Measurements from ENCODE around the gene NEU4. TPM values are rescaled to one million over a fixed set of nuclear protein-coding genes. Genes with fewer than 3 reads are reported as not detected.
A peak's percentile ranks its signal among the peaks of the same experiment; 100 is the strongest.

Gene NEU4
- total and polyA plus RNA-seq, 8 donors, result 0.31 to 0.42 TPM; not detected in 6

DNA sequence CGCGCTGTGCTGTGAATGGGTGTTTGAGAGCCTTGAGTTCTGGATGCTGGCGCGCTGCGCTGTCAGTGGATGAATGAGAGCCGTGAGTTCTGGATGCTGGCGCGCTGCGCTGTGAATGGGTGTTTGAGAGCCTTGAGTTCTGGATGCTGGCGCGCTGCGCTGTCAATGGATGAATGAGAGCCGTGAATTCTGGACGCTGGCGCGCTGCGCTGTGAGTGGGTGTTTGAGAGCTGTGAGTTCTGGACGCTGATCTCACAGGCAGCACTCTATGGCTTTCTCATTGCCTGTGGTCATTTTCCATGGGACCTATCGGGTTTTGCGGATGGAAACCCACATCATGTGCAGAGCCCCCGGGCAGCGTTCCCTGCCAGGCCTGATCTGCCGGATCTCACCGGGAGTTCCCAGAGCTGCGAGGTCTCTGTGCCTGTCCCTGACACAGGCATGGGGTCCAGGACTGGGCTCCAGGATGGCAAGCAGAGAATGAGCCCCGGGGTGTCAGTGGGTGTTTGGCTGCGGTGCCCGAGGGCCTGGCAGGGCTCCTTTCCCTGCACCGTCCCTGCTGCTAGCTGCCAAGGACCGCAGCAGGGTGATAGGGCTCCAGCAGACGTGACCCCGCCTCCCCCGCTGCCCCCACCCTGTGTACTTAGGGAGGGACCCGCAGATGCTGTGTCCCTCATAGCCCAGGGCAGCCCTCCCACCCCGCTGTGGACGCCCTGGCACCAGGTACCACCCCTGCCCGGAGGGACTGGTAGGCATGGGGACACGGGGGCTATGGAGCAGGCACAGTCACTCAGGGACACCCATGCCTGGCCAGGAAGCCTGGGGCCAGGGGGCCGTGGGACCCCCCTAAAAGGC is 40.0 kb downstream of the NEU4 start:
- 78 to 85% methylated on average over 39 of the region's 39 CpGs for WGBS, 2 donors
- Histone ChIP-seq H3K9me3 (no peaks in the 10 kb centered on the region), H3K4me3 (no peak overlapping the region), H3K36me3 (no peaks in the 10 kb centered on the region), H3K27me3 (no peaks in the 10 kb centered on the region), H3K27ac (no peak overlapping the region), H3K4me1 (peaks cover 0 to 7% (median 0%) of the 10 kb centered on the region in 3 donors)
- no peak for FAIRE-seq
- ATAC-seq, result no peak
- intact Hi-C loops (cut with DNase I), result no loop called here
- TF ChIP-seq, protein P1, sequence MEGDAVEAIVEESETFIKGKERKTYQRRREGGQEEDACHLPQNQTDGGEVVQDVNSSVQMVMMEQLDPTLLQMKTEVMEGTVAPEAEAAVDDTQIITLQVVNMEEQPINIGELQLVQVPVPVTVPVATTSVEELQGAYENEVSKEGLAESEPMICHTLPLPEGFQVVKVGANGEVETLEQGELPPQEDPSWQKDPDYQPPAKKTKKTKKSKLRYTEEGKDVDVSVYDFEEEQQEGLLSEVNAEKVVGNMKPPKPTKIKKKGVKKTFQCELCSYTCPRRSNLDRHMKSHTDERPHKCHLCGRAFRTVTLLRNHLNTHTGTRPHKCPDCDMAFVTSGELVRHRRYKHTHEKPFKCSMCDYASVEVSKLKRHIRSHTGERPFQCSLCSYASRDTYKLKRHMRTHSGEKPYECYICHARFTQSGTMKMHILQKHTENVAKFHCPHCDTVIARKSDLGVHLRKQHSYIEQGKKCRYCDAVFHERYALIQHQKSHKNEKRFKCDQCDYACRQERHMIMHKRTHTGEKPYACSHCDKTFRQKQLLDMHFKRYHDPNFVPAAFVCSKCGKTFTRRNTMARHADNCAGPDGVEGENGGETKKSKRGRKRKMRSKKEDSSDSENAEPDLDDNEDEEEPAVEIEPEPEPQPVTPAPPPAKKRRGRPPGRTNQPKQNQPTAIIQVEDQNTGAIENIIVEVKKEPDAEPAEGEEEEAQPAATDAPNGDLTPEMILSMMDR (IDR thresholded peaks at IDR 0.05), result no peak
- DNase-seq, result peak in 1 of 6 donors; percentile 23

DNA sequence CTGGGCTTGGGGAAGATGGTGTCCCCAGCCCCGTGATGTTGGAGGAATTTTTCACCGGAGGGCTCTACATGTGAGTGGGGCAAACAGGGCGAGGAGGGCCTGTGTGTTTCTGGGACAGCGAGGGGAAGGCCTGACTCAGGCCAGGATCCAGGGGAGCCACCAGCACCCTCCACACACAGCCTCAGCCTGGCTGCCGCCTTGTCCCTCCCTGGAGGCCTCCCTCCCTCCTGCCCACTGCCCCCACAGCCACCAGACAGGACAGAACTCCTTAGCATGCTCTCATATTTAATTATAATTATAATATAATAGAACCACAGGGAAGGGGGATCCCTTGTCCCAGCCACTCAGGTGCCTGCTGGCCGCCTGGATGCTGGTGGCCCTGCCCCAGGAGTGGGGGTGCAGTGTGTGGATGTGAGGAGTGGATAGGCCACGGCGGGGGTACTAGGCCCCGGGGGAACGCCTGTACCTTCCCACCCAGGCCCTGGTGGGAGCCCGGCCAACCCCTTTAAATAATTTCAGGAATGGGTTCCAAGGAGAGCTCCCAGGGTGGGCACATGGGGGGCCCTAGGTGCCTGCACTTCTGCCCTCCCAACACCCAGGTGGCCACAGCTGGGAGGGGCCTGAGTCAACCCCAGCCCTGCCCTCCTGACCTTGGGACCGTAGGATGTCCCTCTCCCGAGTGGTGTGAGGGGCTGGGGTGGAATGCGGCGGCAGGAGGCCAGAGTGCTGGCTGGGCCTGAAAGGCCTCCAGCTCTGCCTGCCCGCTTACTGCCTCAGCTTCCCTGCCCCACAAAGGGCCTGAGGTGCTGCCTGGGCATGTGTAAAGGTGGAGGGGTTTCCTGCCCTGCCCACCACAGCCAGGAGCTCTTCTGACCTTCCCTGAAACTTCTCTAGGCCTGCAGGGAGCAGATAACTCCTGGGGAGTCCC is 40.9 kb downstream of the NEU4 start:
- TF ChIP-seq, protein P1 (IDR thresholded peaks at IDR 0.05), result no peak
- Histone ChIP-seq H3K36me3 (no peaks in the 10 kb centered on the region), H3K27ac (no peak overlapping the region), H3K27me3 (no peaks in the 10 kb centered on the region), H3K9me3 (no peaks in the 10 kb centered on the region), H3K4me3 (no peak overlapping the region), H3K4me1 (peaks cover 0 to under 1% (median 0%) of the 10 kb centered on the region in 3 donors)
- DNase-seq (peak in 2 of 6 donors; percentile 17 to 36), ATAC-seq (no peak), FAIRE-seq (no peak)
- 79 to 95% methylated on average over 16 of the region's 16 CpGs for WGBS, 2 donors
- intact Hi-C loops (cut with DNase I), result no loop called here

DNA sequence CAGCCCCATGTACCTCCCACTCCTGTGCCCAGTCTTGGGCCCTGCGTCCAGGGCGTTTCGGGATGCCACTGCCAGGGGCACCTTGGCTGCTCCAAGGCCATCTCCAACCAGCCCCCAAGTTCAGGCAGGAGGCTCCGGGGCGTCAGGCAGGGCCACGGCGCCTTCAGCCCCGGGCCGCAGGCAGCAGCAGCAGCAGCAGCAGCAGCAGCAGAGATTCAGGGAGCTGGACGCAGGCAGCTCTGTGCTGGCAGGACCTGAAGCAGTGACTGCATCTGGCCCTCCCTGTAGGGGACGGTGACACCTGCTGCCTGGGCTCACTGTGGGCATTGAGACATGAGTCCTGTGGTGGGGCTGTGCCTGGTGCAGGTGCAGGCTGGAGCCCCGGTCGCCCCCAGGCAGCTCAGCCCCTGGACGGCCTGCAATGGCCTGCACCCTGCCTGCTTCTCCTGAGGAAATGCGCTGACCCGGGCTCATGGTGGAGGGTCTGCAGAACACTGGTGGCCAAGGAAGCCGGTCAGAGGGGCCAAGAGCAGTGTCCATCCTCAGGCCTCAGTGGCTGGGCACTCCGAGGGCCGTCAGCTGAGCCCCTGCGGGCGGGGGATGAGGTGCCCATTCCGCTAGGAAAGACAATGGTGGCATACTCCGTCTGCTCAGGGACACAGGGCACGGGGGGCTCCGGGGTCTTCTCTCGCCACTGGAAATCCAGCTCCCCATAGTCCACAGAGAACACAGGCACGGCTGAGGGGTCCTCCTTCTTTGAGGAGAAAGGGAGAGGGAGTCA is 41.7 kb downstream of the NEU4 start:
- Histone ChIP-seq H3K4me3 (no peak overlapping the region), H3K27ac (no peak overlapping the region), H3K4me1 (no peaks in the 10 kb centered on the region), H3K36me3 (no peaks in the 10 kb centered on the region), H3K9me3 (no peaks in the 10 kb centered on the region), H3K27me3 (no peaks in the 10 kb centered on the region)
- FAIRE-seq (no peak), DNase-seq (peak in 2 of 6 donors; percentile 24 to 61), ATAC-seq (no peak)
- WGBS, 2 donors, result 85 to 88% methylated on average over 27 of the region's 27 CpGs
- TF ChIP-seq, protein P1 (IDR thresholded peaks at IDR 0.05), result no peak
- intact Hi-C loops (cut with DNase I), result no loop called here

DNA sequence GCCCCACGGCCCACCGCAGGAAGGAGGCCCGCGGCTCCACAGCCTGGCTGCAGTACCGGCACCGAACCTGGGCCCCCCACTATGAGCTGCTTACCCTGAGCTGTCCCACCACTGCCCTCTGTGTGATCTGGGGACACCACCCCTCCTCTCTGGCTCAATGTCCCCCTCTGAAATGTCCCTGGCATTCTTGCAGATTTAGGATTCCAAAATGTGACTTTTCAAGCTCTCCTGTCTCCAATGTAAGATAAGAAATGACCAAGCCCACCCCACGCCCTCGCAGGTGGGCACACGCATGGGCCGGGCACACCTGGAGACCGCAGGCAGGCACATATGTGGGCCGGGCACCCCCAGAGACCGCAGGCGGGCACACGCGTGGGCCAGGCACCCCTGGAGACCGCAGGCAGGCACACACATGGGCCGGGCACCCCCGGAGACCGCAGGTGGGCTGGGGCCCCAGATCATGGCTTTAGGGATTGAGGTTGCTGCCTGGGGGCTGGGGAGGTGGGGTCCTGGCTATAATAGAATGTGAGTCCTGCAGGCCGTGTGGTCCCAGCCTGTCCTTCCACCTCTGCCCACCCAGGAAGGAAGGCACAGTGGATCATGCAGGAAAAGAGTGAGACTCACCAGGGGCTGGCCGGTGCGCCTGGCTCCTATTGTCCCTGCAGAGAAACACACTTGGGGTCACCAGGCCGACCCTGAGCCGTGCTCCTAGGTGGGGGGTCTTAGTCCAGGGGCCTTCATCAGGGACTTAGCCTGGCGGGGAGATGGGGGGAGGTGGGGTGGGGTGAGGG is 42.5 kb downstream of the NEU4 start:
- Histone ChIP-seq H3K27ac (no peak overlapping the region), H3K27me3 (no peaks in the 10 kb centered on the region), H3K36me3 (no peaks in the 10 kb centered on the region), H3K4me3 (no peak overlapping the region), H3K4me1 (no peaks in the 10 kb centered on the region), H3K9me3 (no peaks in the 10 kb centered on the region)
- WGBS, 2 donors, result 86 to 87% methylated on average over 26 of the region's 26 CpGs
- TF ChIP-seq, protein P1 (IDR thresholded peaks at IDR 0.05), result no peak
- intact Hi-C loops (cut with DNase I), result no loop called here
- DNase-seq, result peak in 2 of 6 donors; percentile 20 to 58
- no peak for ATAC-seq
- FAIRE-seq, result no peak

All from pancreas (tissue), 10 donors.